GM19468 (cell line): ENCODE results near the gene MAML2.

Source experiments
- ATAC-seq: cut with Tn5 transposase; IDR thresholded peaks from one replicate; pipeline ENCODE4 v1.9.1; 2021; ENCODE audit warnings: mild to moderate bottlenecking, moderate library complexity, moderate number of reproducible peaks; ENCODE audit not compliant: unreplicated experiment; ENCODE audit errors: extremely low read depth

MAML2 gene

DNA sequence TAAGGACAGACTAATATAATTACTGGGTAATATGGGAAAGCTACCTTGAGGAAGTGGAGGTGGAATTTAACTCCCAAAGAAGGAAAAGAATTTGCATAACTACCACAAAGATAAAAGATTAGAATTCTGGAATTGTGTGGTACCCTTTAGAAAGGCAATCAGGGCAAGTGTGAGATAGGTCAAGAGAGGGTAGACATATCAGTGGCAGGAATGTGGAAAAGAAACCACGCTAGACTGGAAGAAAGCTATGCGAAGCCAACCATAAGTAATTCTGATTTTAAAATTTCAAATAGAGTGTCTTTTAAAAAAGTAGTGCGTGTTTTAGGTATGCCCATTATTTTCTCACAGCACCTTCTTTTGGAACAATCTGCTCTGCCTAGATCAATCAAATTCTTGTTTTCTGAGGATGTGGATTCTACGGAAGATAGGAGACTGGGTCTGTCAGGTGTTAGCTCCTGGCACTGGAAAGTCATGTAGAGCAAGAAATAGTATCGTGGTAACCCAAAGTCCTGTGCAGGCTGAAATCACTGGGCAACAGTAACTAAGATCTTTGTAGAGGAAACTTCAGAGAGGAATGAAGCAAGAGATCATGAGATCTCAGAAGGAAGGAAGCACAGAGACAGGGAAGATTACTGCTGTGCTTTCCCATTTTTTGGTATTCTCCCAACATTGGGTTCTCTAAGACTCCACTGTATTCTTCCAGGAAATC, 307.8 kb downstream of the MAML2 start:
- no peak for ATAC-seq

DNA sequence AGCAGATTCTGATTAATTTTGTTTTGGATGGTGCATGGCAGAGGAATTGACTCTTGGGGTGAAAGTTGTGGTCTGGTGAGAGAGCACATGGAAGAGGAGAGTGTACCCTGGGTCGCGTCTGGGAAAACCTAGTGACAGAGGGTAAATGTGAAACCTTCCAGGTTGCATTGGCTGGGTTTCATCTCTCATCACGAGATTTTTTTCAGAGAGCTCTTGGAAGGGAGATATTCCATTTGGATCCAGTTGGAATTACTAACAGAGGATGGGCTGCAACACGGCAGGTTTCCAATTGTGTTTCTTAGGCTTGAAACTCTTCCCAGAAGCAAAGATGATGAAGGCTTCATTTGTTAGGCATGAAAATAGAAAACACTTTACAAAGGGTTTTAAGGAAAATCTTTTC, 309.4 kb downstream of the MAML2 start:
- no peak for ATAC-seq

DNA sequence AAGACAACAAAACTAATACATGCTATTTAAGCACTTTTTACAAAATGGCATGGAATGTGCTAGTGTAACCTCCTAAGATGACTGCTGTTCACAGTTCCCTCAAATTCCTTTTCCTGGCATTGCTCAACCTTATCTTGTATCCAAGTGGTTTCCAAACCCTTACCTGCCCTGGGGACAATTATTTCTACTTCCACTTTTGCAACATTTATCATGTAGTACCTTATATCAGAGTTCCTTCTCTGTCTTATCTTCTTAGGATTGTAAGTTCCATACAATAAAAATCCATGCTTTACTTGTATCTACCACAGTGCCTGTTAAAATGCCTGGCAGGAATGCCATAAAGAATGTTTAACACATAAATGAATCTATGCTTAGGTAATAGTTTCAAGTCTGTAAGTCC, 309.9 kb downstream of the MAML2 start:
- ATAC-seq, result no peak

GRCh38 chr11:96028746-96029145, 314.2 kb downstream of the MAML2 start:
- no peak for ATAC-seq

DNA sequence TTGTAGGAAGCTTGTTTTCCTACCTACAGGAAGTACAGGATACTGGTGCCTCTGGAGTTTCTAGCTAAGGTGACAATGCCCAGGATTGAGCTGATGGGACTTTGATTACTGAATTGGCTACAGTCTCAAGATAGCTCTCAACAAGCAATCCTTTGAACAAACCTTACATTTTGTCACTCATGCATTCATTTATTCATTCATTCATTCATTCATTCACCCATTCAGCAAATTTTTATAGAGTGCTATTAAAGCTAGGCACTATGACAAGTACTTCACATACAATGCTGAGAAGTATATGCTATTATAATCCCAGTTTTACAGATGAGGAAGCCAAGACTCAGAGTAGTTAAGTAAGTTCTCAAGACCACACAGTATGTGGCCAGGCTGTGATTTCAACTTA, 316.0 kb downstream of the MAML2 start:
- no peak for ATAC-seq

DNA sequence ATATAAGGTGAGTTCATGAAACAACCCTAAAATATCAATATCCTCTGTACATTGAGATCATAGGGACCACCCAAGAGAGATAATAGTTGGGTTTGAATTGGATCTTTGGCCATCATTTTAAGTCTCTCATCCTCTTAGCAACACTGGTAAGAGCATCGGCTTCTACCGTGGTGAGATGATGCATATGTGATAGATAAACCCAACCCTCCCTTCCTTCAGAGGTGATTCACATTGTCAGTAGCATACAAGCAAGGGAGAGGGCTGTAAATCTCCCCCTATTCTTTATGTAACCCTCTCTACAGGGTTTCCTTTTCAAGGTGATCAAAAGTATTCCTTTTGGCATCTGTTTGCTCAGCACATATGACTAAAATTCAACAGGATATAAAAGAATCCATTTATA, 316.7 kb downstream of the MAML2 start:
- no peak for ATAC-seq

DNA sequence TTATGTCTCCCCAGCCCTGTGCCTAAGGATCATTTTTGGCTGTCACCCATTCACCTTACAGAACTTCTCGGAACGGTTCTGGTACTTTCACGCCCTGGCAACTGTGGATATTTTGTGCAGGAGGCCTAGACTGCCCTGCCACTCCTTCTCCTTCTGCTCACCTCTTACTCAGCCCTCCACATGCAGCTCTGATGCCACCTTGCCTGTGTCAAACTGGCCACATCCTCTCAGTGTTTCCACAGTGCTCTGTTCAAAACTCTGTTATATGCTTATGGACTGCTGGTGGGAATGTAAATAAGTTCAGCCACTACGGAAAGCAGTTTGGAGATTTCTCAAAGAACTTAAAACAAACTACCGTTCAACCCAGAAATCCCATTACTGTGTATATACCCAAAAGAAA, 318.3 kb downstream of the MAML2 start:
- ATAC-seq, result no peak

DNA sequence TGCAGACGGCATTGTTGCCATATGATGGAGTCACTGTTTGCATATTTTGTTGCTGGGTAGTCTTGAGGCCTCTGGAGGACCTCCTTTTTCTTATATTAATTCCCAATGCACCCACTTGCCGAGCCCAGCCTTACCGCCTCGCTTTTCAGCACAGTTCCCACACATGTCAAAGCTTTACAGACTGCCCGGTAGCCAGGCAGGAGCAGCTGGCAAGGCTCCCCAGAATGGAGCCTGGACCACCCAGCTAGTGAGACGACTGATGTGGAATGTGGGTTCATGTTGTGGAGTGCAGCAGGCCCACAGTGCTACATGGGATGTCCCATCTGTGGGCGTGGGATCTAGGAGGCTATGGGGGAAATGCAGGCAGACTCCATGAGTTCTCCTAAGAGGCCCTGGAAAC, 319.7 kb downstream of the MAML2 start:
- no peak for ATAC-seq

DNA sequence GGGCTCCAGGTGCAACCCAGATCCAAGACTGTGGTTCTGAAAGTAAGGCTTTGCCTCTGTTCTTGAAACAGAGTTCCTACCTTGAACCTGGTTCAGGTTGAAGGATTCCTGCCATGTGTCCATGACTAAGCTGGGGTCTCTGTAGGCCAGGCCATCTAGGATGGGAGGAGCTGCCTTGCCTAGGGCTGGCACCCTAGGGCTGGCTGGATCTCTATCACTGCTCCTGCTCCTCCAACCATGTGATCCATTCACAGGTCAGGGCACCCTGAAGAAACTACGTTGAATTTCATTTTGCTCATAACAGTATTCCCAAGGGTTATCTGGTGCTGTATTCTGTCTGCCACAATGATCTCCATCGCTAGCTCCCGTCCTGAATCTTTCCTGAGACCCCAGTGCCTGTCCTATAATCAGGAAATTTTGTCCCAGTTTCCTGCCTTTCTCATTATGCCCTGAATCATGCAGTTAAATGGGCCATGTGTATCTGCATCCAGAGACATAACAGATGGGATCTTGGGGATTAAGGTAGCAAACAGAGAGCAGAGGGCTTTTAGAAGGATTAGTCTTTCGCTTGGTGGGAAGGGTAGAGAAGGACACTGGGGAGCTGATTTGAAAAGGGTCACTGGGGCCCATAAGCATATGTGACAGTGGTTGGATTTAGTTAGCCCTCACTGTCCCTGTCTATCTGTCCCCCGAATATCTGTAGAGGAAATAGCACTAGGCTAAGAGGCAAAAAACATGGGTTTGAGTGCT, 320.9 kb downstream of the MAML2 start:
- no peak for ATAC-seq

- no peak for ATAC-seq
Observed at GRCh38 chr11:96019810-96020747, 322.9 kb downstream of the MAML2 start.

DNA sequence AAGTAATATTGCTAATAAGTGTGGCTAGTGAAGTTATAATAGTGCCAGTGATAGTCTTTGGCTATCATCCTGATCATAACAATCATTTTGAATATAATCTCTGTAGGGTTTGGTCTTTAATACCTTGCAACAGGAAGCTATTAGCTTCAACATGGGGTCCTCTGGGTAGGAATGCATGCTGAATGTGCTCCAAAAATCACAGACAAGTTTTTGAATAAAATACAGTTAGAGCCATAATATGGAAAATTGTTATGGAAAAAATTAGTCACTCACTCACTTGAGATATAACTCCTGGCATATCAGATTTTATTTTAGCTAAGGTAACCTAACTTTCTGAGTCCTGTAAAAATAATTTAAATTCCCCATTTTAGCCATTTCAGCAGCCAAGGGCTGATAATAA, 323.7 kb downstream of the MAML2 start:
- no peak for ATAC-seq

- ATAC-seq, result no peak
Observed at GRCh38 chr11:96017856-96018255, 325.1 kb downstream of the MAML2 start.

DNA sequence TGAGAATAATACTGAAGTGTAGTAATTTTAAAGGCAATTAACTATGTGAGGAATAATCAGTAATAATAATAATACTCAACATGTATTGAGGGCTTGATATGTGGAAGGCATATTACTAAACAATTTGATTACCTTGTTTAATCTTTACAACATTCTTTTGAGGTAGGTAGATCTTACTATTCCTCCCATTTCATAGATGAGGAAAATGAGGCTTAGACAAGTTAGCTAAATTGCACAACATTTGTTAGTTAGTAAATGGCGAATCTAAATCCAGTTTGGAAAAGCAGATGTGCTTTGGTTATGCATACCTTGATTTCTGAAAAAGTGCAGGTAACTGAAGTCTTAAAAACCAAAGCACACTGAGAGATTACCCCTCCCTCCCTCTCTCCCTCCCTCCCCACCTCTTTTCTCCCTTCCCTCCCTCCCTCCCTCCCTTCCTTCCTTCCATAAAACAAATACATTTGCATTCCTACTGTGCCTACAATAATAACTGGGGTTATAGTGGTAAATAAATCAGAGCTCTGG, 326.0 kb downstream of the MAML2 start:
- no peak for ATAC-seq

- no peak for ATAC-seq
Observed at GRCh38 chr11:96015906-96016565, 327.0 kb downstream of the MAML2 start.

- no peak for ATAC-seq
Observed at GRCh38 chr11:96014217-96014616, 328.8 kb downstream of the MAML2 start.

DNA sequence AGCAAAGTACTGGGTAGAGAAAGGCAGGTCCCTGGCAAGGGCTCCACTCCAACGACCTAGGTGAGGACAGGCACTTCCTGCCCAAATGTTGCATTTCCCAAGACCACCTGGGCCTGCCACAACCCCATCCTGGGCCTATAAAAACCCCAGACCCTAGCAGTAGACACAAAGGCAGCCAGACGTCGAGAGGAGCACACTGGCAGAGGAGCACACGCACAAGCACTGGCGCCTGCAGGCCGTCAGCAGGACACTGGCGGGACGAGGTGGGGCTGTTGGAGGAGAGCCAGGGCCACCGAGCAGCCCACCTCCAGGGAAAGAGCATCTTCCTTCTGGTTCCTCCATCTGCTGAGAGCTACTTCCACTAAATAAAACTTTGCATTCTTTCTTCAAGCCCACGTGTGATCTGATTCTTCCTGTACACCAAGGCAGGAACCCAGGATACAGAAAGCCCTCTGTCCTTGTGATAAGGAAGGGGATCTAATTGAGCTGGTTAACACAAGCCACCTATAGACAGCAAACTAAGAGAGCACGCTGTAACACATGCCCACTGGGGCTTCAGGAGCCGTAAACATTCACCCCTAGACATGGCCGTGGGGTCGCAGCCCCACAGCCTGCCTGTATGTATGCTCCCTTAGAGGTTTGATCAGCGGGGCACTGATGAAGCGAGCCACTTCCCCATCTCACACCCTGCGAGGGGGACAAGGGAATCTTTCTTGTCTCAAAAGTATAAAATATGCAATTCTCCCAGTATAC, 329.4 kb downstream of the MAML2 start:
- no peak for ATAC-seq

DNA sequence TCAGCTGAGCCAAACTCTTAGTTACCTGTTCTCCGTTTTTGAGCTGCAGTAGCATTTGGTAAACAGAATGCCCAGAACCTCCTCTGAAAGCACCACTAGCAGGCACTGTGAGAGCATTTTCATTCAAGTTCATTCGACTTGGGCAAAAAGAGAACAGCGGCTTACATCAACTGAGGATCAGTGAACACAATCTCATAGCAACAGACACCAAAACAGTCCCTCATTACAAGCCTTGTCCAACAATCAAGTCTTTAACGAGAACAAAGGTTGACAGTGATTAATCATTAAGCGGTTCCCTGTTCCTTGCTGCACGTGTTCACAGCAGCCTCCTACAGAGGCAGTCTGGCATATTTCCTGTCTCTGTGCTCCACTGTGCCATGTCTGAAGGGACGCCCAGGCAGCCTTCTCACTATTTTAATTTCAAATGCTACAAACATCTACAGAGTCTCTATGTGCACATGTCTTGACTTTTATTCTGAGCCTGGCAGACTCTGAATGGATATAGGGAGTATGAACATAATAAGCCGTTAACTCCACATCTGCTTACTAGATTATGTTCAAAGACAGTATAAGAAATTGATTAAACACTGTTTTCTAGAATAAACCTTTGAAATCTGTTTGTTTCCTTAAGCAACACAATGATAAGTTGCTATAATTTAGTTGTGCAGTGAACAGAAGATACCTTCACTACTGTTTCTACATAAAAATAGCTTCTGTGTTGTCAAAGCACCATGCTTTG, 330.7 kb downstream of the MAML2 start:
- peak; percentile 96 for ATAC-seq

DNA sequence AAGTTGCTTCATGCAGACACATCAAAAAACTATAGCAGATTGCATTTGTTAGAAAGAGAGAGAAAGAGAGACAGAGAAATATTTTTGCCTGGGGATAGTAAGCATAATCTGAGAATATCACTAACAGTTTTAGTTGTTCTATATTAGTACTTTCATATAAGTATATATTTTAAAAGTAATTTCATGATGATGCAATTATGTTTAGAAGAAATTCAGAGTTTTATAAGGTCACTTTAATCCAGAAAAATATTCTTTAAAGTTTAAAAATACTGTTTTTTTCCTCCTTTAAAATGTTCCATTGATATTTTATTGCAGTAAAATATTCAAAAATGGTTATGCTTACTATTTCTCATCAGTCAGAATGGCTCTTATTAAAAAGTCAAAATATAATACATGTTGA, 332.3 kb downstream of the MAML2 start:
- no peak for ATAC-seq
